ENCODE data around the gene WAS.

DNA sequence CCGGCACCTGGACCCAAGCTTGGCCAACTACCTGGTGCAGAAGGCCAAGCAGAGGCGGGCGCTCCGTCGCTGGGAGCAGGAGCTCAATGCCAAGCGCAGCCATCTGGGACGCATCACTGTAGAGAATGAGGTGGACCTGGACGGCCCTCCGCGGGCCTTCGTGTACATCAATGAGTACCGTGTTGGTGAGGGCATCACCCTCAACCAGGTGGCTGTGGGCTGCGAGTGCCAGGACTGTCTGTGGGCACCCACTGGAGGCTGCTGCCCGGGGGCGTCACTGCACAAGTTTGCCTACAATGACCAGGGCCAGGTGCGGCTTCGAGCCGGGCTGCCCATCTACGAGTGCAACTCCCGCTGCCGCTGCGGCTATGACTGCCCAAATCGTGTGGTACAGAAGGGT is 16.6 kb downstream of the WAS start:
- TF ChIP-seq, protein P1, sequence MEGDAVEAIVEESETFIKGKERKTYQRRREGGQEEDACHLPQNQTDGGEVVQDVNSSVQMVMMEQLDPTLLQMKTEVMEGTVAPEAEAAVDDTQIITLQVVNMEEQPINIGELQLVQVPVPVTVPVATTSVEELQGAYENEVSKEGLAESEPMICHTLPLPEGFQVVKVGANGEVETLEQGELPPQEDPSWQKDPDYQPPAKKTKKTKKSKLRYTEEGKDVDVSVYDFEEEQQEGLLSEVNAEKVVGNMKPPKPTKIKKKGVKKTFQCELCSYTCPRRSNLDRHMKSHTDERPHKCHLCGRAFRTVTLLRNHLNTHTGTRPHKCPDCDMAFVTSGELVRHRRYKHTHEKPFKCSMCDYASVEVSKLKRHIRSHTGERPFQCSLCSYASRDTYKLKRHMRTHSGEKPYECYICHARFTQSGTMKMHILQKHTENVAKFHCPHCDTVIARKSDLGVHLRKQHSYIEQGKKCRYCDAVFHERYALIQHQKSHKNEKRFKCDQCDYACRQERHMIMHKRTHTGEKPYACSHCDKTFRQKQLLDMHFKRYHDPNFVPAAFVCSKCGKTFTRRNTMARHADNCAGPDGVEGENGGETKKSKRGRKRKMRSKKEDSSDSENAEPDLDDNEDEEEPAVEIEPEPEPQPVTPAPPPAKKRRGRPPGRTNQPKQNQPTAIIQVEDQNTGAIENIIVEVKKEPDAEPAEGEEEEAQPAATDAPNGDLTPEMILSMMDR (IDR thresholded peaks at IDR 0.05): no peak
- TF ChIP-seq POLR2A (IDR thresholded peaks at IDR 0.05): no peak
